Mucosa of stomach (tissue), 1 donor: ENCODE data around the gene LRTM2.

ENCODE experiments used
- H3K27me3 ChIP-seq: one replicate; pipeline ENCODE4 v1.7.0; 2013; ENCODE audit warnings: mild to moderate bottlenecking, low read length; ENCODE audit not compliant: control insufficient read depth, insufficient read depth
- H3K36me3 ChIP-seq: one replicate; pipeline ENCODE4 v1.7.0; 2013; ENCODE audit warnings: low read length; ENCODE audit not compliant: control insufficient read depth, insufficient read depth
- H3K4me1 ChIP-seq: one replicate; pipeline ENCODE4 v1.7.0; 2013; ENCODE audit warnings: mild to moderate bottlenecking, low read length; ENCODE audit not compliant: control insufficient read depth, insufficient read depth
- H3K4me3 ChIP-seq: one replicate; pipeline ENCODE4 v1.7.0; 2013; ENCODE audit warnings: low read length
- H3K9ac ChIP-seq: one replicate; pipeline ENCODE4 v1.7.0; 2013; ENCODE audit warnings: mild to moderate bottlenecking, low read length, moderate library complexity
- H3K9me3 ChIP-seq: one replicate; pipeline ENCODE4 v1.7.0; 2013; ENCODE audit warnings: mild to moderate bottlenecking, low read length, moderate library complexity; ENCODE audit not compliant: control insufficient read depth
- donor health status: Pancreatic carcinoma.

LRTM2 gene

GRCh38 chr12:1792406-1792805 lies 28.0 kb upstream of the LRTM2 start:
- Histone ChIP-seq H3K4me3 (no peak overlapping the region), H3K9ac (no peak overlapping the region), H3K27me3 (no peaks in the 10 kb centered on the region), H3K9me3 (no peaks in the 10 kb centered on the region), H3K36me3 (no peaks in the 10 kb centered on the region), H3K4me1 (peaks cover 7% of the 10 kb centered on the region)

- Histone ChIP-seq H3K9me3 (no peaks in the 10 kb centered on the region), H3K27me3 (no peaks in the 10 kb centered on the region), H3K9ac (no peak overlapping the region), H3K36me3 (no peaks in the 10 kb centered on the region), H3K4me1 (peaks cover 7% of the 10 kb centered on the region), H3K4me3 (no peak overlapping the region)
Observed at GRCh38 chr12:1793426-1794210, 26.7 kb upstream of the LRTM2 start.

GRCh38 chr12:1794440-1795090 lies 25.8 kb upstream of the LRTM2 start:
- H3K9ac ChIP-seq: no peak overlapping the region
- H3K27me3 ChIP-seq: no peaks in the 10 kb centered on the region
- H3K4me3 ChIP-seq: no peak overlapping the region
- H3K4me1 ChIP-seq: peaks cover 7% of the 10 kb centered on the region
- no peaks in the 10 kb centered on the region for H3K9me3 ChIP-seq
- H3K36me3 ChIP-seq: no peaks in the 10 kb centered on the region

- no peaks in the 10 kb centered on the region for H3K9me3 ChIP-seq
- H3K9ac ChIP-seq: peak overlapping the region; percentile 24
- H3K4me3 ChIP-seq: no peak overlapping the region
- H3K36me3 ChIP-seq: no peaks in the 10 kb centered on the region
- H3K4me1 ChIP-seq: peaks cover 7% of the 10 kb centered on the region
- H3K27me3 ChIP-seq: no peaks in the 10 kb centered on the region
Observed at GRCh38 chr12:1795221-1795784, 25.1 kb upstream of the LRTM2 start.

- H3K36me3 ChIP-seq: no peaks in the 10 kb centered on the region
- peak overlapping the region; percentile 82 for H3K4me3 ChIP-seq
- no peaks in the 10 kb centered on the region for H3K9me3 ChIP-seq
- peaks cover 7% of the 10 kb centered on the region for H3K4me1 ChIP-seq
- H3K27me3 ChIP-seq: no peaks in the 10 kb centered on the region
- peak overlapping the region; percentile 88 for H3K9ac ChIP-seq
Observed at GRCh38 chr12:1795785-1796514, 24.4 kb upstream of the LRTM2 start.

- peak overlapping the region; percentile 82 for H3K4me3 ChIP-seq
- no peaks in the 10 kb centered on the region for H3K9me3 ChIP-seq
- peaks cover 7% of the 10 kb centered on the region for H3K4me1 ChIP-seq
- H3K36me3 ChIP-seq: no peaks in the 10 kb centered on the region
- H3K9ac ChIP-seq: peak overlapping the region; percentile 88
- H3K27me3 ChIP-seq: no peaks in the 10 kb centered on the region
Observed at GRCh38 chr12:1796515-1797010, 23.8 kb upstream of the LRTM2 start.

GRCh38 chr12:1797011-1797901 lies 23.1 kb upstream of the LRTM2 start:
- Histone ChIP-seq H3K27me3 (no peaks in the 10 kb centered on the region), H3K9ac (peak overlapping the region; percentile 88), H3K36me3 (no peaks in the 10 kb centered on the region), H3K4me1 (peaks cover 7% of the 10 kb centered on the region), H3K9me3 (no peaks in the 10 kb centered on the region), H3K4me3 (peak overlapping the region; percentile 82)

GRCh38 chr12:1797991-1798640 lies 22.2 kb upstream of the LRTM2 start:
- Histone ChIP-seq H3K4me1 (peaks cover 7% of the 10 kb centered on the region), H3K4me3 (no peak overlapping the region), H3K36me3 (no peaks in the 10 kb centered on the region), H3K27me3 (no peaks in the 10 kb centered on the region), H3K9ac (no peak overlapping the region), H3K9me3 (no peaks in the 10 kb centered on the region)

- Histone ChIP-seq H3K36me3 (no peaks in the 10 kb centered on the region), H3K4me1 (peaks cover 7% of the 10 kb centered on the region), H3K9ac (no peak overlapping the region), H3K4me3 (no peak overlapping the region), H3K27me3 (no peaks in the 10 kb centered on the region), H3K9me3 (no peaks in the 10 kb centered on the region)
Observed at GRCh38 chr12:1798641-1799020, 21.7 kb upstream of the LRTM2 start.

GRCh38 chr12:1799051-1799881 lies 21.1 kb upstream of the LRTM2 start:
- no peaks in the 10 kb centered on the region for H3K9me3 ChIP-seq

More at GRCh38 chr12:1799051-1799881, 21.1 kb upstream of the LRTM2 start:
- Histone ChIP-seq H3K4me1 (peaks cover 7% of the 10 kb centered on the region), H3K4me3 (no peak overlapping the region), H3K9ac (no peak overlapping the region), H3K27me3 (no peaks in the 10 kb centered on the region), H3K36me3 (no peaks in the 10 kb centered on the region)
